ENCODE measurements around the gene TMX4.

Gene TMX4

DNA sequence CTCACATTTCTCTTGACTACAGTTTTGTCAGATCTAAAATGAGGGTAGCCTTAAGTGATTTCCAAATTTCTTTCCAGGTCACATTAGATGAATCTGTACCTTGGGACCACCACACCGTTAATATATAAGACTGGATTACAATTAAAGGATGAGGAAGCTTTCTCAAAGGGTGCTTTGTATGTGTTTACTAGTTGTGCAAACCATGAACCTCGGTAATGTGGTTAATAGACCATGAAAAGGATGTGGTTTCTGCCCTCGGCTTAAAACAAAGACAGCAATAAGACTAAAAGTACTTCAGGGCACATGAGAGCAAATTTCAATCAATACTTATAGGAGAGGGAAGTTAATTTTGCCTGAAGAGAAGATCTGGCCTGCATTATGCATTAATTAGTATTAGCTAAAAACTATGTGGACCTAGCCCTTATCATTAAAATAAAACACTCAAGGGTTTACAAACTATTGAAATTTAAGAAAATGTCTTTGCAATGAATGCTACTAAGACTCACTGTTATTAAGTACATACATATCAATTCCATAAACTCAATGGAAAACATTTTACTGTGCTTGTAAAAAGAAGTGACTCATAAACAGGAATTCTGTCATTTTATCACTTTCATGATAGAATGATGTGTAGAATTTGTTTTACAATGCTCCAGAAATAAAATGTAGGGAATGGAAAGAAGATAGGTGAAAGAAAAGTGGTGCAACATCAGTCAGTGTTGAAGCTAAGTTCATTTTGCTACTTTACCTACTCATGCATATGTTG, 936 bp upstream of the TMX4 start:
- no peak for DNase-seq

DNA sequence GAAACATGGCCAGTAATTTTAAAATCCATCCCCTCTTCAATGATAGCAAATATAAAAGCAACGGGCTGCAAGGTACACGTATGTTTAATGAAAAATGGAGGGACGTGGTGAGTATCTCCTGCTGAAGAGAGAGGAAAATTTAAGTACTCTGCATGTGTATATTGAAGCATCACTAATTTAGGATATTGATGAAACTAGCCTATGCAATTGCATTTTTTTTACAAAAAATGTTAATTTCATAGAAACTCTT, 362 bp upstream of the TMX4 start:
- no peak for DNase-seq

DNA sequence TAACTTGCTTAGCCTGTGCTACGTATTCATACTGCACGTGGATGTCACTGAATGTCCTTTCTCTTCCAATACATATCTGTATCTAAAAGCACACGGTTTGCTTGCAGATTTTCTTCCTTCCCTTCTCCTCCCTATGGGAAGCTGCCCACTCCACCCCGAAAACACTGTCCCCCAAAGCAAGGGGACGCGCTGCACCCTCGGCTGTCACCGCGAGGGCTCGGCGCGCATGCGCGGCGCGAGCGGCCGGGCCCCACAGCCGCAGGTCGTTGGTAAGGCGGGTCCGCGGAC, 659 bp downstream of the TMX4 start:
- peak in 24 of 56 donors; percentile 16 to 89 (median 69) for DNase-seq

DNA sequence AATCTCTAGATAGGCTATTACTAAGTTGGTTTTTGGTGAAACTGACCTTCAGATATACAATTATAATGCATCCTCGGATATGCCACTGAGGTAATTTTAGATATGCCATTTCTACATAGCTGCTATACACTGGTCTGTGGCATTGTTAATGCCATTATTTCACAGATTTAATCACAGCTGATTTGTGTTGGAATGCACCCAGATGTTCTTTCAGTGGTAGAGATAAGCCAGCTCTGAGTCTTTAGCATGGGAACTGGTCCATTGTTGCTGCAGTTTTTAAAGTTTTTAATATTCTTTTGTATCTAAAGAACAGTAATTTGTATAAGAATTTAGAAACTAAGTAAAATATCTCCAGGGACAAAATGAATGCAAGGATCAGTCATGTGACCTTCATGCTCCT, 6.8 kb downstream of the TMX4 start:
- DNase-seq = no peak

DNA sequence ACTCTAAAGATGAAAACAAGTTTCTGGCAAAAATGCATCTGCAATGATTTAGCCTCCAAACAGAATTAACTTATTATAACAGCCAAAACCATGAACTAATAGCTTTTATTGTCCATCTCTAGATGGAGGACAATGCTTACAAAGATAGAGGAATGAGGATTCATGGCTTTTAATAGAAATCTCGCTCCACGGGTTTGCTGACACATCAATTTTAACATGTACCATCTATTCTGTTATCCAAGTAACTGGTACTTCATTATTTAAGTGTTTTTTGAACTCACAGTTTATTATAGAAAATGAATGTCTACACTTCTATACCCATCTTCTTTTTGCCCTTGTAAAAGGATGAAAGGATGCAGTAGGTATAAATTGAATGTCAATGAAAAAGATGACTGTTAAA, 10.8 kb downstream of the TMX4 start:
- DNase-seq = no peak

DNA sequence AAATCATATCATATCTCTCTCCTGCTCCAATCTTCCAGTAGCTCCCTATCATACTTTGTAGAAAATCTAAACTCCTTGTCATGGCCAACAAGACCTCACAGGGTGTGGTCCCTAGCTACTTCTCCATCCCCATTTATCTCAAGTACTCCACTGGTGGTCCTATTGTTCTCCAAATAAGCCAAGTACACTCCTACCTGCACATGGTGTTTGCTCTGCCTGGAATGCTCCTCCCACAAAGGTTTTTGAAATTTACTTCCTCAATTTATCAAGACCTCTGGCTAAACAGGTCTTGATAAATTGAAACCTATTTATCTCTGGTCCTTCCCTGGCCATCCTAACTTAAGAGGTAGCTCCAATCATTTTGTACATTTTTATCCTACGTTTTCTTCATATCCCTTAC, 12.1 kb downstream of the TMX4 start:
- no peak for DNase-seq

DNA sequence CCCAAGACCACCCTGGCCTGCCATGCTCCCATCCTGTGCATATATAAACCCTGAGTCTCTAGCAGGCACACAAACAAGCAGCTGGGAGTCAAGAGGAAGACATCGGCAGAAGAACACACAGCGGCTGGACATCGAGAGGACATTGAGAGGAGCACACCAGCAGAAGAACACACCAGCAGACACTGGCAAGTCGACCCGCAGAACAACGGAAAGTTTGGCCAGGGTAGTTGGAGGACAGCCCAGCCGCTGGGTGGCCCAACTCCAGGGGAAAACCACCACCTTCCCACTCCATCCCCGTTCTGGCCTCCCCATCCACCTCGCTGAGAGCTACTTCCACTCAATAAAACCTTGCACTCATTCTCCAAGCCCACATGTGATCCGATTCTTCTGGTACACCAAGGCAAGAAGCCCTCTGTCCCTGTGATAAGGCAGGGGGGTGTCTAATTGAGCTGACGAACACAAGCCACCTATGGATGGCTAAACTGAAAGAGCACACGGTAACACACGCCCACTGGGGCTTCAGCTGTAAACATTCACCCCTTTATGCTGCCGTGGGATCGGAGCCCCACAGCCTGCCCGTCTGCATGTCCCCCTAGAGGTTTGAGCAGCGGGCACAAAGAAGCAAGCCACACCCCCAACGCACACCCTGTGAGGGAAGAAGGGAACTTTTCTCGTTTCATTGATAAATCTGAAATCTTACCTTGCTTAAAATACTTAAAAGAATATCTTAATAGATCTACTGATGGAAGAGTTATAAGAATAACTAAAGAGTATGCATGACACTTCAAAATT, 13.8 kb downstream of the TMX4 start:
- no peak for DNase-seq

DNA sequence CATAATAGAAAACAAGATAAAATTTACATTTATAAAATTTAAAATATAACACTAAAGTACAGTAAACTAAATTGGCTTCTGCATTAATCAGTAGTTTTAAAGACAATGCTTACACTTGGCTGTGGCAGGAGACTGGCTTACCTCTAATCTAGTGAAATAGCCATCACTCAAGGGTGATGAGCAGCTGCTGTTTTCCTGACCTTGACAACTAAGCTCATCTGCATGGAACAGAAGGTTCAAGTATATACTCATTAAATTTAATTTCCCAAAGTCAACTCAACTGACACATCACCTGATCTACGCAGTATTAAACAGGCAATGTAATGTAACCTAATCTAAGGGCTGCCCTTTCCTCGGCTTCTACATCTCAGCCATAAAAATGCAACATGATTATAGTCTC, 14.5 kb downstream of the TMX4 start:
- DNase-seq = no peak

DNA sequence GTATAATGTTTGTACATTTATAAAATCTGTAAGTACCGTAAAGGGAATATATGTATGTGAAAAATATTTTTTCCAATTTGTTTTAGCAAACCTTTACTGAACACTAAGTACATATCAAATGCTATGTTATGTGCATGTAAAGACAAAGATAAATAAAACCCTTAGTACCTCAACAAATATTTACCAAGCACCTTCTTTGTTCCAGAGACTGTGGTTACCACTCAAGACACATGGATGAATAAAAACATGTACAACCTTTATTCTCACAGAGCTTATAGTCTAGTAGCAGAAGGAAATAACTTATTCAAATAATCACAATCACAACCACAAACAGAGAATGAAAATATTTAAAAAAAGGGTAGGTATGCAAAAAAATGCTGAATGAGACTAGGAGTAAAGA, 17.5 kb downstream of the TMX4 start:
- no peak for DNase-seq

DNA sequence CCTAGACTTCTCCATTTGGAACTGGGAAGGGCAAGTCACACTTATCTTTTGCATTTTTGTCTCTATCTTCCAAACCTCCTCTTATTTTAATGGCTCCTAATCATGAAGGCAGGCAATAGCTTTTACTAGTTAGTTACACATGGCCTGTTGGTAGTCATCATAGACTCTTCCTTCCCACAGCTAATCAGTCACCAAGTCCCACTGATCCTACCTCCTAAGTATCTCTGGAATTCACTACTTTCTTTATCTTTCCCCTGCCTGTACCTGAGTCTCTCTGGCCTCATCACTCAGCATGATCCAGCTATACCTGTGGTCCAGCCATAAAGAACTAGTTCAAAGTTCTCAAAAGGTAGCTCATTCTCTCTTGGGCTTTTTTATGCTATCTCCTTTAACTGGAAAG, 18.8 kb downstream of the TMX4 start:
- DNase-seq = no peak

DNA sequence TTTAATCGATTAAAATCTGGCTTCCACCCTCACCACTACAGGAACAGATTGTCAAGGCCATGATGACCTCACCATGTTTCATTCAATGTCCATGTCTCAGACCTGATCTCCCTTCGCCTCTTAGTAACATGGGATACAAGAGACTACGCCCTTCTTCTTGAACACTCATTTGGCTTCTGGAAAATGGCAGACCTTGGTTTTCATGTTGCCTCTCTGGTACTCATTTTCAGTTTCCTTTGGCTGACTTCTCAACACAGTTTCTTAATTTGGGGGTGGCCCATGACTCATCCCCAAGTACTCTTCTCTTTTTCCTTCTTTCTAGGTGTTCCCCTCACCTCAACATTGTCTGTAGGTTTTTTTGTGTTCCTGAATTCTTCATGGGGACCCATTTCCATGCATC, 22.7 kb downstream of the TMX4 start:
- no peak for DNase-seq

DNA sequence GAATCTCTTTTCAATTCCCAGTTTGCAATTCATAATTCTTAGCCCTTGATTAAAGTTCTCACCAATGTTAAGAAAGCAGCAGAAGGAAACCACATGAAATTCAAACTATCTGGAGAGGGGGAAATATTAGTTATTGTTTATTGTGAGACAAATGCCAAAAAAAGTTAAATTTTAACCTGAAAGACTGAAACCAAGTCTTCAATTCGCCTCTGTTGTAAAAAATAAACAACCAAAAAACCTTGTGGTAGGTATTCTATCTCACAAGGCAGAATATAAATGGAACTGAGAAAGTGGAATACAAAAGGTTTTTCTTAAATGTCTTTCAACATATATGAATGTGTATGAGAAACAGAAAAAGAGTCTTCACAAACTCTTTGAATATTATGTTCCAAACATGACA, 24.8 kb downstream of the TMX4 start:
- DNase-seq = no peak

DNA sequence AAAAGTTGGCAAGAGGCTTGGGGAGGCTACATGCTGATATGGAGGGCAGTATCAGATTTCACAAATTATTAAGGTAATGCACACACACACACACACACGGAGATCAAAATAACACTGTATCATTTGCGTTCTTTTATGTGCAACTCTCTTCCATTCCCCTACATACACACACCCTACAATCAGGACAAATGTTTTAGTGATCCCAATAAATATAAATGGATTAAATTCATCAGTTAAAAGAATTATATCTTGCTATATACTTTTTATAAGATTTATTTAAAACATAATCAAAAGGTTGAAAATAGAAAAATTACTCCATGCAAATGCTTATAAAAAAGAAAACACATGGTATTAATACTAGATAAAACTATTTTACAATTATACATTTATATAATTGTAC, 25.9 kb downstream of the TMX4 start:
- DNase-seq = no peak

DNA sequence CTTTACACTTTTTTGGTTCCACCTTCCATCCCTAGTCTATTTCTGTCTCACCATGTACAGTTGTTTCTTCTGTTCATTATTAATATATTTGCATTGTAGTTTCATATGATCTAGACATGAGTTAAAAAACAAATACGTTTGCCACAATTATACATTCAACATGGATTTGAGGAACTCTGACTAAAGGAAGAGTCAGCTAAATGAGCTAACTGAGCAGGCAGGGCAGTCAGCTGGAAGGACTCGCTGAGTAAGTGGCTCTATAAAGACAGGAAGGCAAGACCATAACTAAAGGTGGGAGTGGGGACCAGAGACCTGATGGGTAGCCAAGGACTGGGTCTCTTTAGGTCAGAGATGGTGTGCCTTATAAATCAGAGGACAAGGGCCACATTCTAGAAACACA, 26.3 kb downstream of the TMX4 start:
- no peak for DNase-seq

DNA sequence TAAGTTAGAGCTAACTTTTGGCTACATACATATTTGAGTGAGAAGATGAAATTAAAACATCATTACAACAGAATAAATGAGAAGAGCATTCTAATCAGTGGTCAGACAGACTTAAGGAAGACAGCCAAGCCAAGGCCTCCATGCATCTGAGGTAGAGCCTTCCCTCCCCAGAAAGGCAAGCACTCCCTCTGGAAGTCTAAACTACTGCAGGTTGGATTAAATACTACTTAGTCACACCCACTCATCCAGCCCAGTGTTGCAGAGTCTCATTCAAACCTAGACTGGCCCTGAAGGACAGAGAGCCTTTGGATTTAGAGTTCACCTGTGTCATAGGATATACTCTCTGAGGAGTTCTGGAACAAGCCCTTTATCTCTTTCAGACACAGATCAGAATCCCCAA, 29.2 kb downstream of the TMX4 start:
- no peak for DNase-seq

DNA sequence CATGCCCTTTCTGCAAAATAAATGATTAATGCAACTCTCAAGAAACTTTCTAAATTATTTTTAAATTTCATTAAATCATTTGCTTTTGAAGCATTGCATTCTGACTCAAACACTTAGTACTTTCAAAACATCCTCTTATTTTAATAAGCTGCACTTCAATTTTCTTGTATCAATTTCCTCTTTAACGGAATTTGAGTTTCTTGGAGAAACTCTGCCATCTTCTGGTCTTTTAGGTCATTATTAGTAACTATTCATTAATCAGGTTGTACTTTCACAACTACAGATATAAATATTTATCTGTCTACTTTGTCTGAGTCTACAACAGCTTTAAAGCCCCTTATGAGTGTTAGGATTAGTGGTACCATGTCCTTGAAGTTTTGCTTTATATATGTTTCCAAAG, 30.2 kb downstream of the TMX4 start:
- DNase-seq = no peak

DNA sequence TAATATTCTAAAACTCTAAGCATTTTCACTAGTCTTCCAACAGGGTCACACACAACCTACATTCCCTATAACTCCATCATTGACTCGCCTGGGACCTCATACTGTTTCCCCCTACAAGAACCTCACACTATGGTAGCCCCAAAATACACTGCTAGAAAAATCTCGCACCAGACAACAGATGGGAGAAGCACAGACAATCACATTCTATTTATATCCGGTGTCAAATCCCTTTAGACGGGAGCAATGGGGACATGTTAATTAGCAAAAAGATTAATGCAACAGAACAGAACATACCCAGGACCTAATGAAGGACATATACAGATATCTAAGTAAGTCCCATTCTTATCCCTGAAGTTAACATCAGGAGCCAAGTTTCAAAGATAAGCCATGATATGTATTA, 33.6 kb downstream of the TMX4 start:
- DNase-seq = no peak

DNA sequence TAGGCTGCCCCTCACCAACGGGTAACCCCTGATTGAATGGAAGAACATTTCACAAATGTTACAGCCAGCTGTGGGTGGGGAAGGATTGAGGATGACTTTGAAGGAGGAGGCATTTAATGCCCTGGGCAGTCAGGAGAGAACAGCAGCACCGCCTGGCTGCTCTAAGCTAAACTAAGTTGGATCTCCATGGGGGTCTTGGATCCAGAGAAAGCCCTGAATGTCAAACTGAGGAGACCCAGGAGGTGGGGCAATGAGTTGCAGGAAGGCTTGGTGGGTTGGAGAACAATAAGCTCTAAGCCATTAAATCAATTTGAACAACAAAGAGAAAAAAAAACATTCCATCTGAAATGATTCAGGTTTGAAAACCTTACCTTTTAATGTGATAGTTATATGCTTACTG, 35.4 kb downstream of the TMX4 start:
- no peak for DNase-seq

DNA sequence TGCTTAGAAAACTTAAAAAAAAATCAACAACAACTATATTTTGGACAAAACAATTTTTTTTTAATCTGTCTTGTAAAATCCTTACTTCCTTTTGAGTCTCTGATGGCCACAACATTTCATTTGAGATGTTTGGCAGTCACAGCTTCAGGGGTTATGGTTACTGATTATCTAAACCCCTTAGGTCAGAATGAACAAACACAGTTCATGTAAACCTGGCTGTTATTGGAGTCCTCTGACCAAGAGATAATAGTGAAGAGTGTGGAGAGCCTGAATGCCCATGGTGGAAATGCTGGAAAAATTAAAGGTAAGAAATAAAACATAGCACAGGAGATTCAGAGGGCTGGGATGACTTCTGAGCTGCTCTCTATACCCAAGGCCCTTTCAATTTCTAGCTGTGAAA, 38.2 kb downstream of the TMX4 start:
- DNase-seq = no peak

DNA sequence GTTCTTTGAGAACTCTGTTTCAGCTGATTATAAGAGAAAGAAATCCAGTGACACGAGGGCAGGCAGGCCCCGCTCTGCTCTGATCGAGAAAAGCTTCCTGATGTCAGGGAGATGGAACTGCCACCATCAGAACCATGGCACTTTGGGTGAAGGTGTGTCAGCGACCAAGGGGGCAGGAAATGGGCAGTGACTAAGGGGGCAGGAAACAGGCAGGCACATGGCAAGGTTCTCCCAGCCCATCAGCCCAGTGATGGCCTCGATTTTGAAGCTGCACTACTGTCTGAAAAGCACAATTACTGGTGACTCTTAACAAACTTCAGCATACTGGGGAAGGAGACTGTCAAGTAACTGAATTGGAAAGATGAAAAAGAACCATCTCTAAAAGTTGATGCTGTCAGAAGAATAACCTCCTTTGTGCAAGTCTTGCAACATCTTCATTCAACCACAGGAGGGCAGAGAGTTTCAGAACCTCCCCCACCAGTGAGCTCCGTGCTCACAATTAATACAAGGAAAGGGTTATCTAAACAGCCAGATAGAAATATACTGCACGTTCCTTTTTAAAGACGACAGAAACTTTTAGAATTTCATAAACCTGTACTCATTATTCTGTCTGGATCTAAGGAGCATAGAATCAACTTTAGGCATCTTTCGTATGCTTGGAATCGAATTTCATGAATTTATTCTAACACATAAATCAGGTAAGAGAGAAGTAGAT, 39.1 kb downstream of the TMX4 start:
- peak in 16 of 56 donors; percentile 0 to 44 (median 10) for DNase-seq

DNA sequence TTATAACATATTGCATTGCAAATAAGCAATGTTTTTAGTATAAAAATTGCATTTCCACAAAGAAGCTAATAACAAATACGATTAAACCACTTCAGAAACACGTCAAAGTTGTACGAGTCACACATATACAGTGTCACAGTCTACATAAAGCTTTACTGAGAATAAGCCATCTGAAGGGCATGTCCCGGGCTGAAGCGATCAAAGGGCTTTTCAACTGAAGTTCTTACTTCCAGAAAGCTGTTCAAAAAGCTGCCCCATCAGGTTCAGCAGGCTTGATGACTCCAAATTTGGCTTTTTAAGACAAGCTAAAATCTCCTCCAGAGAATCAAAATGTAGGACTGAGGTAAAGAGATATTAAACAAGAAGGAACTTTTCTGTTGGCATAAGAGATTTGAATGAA, 41.9 kb downstream of the TMX4 start:
- DNase-seq = no peak

DNA sequence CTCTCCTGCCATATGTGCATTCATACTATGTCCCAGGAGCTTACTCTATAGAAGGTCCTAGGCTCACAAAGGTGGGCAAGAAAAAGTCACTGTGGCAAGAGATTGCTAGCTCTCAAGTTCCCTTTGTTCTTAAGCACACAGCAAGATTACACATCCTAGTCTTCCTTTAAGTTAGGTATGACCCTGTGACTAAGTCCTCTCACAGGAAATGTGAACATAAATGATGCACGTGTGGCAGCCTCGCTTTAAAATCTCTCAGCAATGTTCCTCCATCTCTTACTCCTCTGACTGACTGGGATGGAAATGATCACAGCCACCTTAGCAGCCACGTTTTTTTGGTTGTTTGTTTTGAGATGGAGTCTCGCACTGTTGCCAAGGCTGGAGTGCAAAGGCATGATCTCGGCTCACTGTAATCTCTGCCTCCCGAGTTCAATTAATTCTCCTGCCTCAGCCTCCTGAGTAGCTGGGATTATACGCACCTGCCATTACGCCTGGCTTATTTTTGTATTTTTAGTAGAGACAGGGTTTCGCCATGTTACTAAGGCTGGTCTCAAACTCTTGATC, 43.6 kb downstream of the TMX4 start:
- DNase-seq = no peak
